ENCODE data around the gene SP140. TPM values are rescaled to one million over a fixed set of nuclear protein-coding genes. Genes with fewer than 3 reads are reported as not detected.

SP140 gene
- total and polyA plus RNA-seq, 10 of the 15 experiments (the other 5 are each of a cell fraction or from before 2014, with no cell fraction given): 61.7 to 164 (median 90.7) TPM

GRCh38 chr2:230295192-230295591, 69.7 kb downstream of the SP140 start (continued):
- TF ChIP-seq ZBTB40 (IDR thresholded peaks at IDR 0.05; ENCODE audit: borderline replicate concordance): no peak
- TF ChIP-seq, protein P1, sequence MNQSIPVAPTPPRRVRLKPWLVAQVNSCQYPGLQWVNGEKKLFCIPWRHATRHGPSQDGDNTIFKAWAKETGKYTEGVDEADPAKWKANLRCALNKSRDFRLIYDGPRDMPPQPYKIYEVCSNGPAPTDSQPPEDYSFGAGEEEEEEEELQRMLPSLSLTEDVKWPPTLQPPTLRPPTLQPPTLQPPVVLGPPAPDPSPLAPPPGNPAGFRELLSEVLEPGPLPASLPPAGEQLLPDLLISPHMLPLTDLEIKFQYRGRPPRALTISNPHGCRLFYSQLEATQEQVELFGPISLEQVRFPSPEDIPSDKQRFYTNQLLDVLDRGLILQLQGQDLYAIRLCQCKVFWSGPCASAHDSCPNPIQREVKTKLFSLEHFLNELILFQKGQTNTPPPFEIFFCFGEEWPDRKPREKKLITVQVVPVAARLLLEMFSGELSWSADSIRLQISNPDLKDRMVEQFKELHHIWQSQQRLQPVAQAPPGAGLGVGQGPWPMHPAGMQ (IDR thresholded peaks at IDR 0.05; ENCODE audit: borderline replicate concordance): no peak
- TF ChIP-seq KAT2A (conservative IDR thresholded peaks at IDR 0.05; ENCODE audit: control insufficient read depth, low read depth, low read length): no peak
- no peak for TF ChIP-seq CTCF (IDR thresholded peaks at IDR 0.05 in 2 of 3, conservative IDR thresholded peaks at IDR 0.05 in 1 of 3; ENCODE audit: control insufficient read depth in 2 of 3, extremely low read depth in 1 of 3, insufficient read depth in 1 of 3, low read depth in 3 of 3, low read length in 3 of 3)
- no peak for TF ChIP-seq SMAD5 (IDR thresholded peaks at IDR 0.05; ENCODE audit: low read depth)

Measured in GM12878 (cell line).